Left cardiac atrium (tissue), 4 donors: ENCODE measurements around the gene GOLGA8B. TPM values are rescaled to one million over a fixed set of nuclear protein-coding genes. Genes with fewer than 3 reads are reported as not detected.
"Not testable (repeated sequence)": the region's sequence is repeated elsewhere in the genome, so short reads cannot be mapped to it uniquely, and the experiment has no call there.

ENCODE experiments used
- ATAC-seq, 2 donors: fragments of 200-7000 bp; cut with Tn5 transposase; one replicate each; pipeline ENCODE4 v1.9.1; 2020; ENCODE audit warnings: mild to moderate bottlenecking in 2 of 2, moderate library complexity in 2 of 2
- DNase-seq: peaks from one replicate; pipeline ENCODE4 v3.0.0-alpha.2; 2020
- intact Hi-C, 2 donors: fragments of 100-400 bp; cut with DNase I; formaldehyde crosslinking; loops; one replicate each; pipeline versions ENCODE4 v1.14.1 to v1.15.1; 2022 to 2023
- total RNA-seq, 2 donors: library from RNA; stranded (reverse); fragmentation: NEBNext Ultra II Directional; extraction: Animal tissue kit (Norgen Biotek cat#: 25700); gene quantifications; one replicate each; pipeline ENCODE4 v1.2.1, GENCODE V29; 2021
- donor health status: DM: no; HTN: yes; CAD: no.
- donor health status: DM: no; HTN: yes; CAD: no; lungs with severe emphysema.
- donor health status: DM: yes; HTN: yes; CAD: no.
- donor health status: Dilated cardiomyopathy.

GOLGA8B gene
- total RNA-seq, 2 donors from 2014 or later: 14.5 to 32.4 TPM

GRCh38 chr15:34606131-34606530 is 22.7 kb upstream of the GOLGA8B start:
- ATAC-seq (no peak), DNase-seq (no peak)
- intact Hi-C loops: no loop called here

DNA sequence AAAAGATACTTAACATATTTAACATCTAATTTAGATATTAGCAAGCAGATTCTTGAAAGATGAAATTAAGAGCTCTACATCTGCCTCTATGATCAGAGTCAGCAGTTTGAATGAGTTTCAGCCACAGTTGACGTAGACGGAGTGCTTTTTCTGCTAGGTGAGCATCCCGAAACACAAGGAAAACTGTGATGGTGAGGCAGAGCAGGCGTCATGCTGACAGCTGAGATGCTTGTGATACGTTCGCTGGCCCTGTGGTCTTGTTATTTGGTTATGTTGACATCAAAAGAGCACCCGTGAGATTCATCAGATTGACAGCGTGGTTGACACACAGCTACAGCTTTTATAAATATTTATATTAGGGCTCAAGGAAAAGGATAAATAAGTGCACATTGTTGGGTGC is 19.6 kb upstream of the GOLGA8B start:
- DNase-seq: no peak
- ATAC-seq: no peak
- intact Hi-C loops: no loop called here

- DNase-seq (no peak), ATAC-seq (no peak)
- intact Hi-C loops: no loop called here
Measured at GRCh38 chr15:34600923-34601322, 17.5 kb upstream of the GOLGA8B start.

GRCh38 chr15:34598799-34599585 is 15.5 kb upstream of the GOLGA8B start:
- ATAC-seq (no peak), DNase-seq (no peak)
- intact Hi-C loops: no loop called here

DNA sequence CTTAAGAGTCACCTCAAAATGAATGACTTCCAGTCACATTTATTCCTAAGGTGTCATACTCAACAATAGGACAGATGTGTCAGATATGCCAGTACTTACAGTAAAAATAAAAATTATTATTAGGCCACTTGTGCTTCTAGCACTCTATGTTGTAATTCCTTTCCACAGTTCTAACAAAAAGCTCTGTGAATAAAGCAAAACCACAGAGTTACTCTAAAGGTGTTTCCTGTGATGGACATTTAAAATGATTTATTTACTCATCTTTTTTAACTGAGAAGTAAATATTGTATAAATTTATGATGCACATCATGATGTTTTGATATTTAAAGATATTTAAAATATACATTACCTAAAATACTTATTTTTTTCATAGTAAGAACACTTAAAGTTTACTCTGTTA is 13.9 kb upstream of the GOLGA8B start:
- ATAC-seq (no peak), DNase-seq (no peak)
- intact Hi-C loops: no loop called here

- ATAC-seq (no peak), DNase-seq (no peak)
Measured at GRCh38 chr15:34594361-34594760, 10.9 kb upstream of the GOLGA8B start.

GRCh38 chr15:34591306-34591705 is 7.9 kb upstream of the GOLGA8B start:
- DNase-seq (no peak), ATAC-seq (no peak)
- intact Hi-C loops: no loop called here

More at GRCh38 chr15:34594361-34594760, 10.9 kb upstream of the GOLGA8B start:
- intact Hi-C loops: no loop called here

DNA sequence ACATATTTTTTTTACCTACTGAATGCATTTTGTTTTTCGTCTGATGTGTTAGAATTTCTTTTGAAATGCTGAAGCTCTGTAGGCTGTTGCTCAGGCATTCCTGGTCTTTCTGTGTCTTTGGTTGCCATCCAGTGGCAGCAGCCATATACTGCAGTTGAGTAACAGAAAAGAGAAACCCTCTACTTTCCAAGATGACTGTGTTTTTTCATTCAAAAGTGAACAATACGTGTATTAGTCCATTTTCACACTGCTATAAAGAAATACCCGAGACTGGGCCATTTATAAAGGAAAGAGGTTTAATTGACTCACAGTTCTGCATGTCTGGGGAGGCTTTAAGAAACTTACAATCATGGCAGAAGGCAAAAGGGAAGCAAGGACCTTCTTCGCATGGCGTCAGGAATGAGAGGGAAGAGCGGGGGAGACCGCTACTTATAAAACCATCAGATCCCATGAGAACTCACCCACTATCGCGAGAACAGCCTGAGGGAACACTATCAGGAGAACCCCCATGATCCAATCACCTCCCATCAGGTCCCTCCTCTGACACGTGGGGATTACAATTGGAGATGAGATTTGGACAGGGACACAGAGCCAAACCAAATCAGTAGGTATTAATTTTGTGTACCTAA is 4.7 kb upstream of the GOLGA8B start:
- DNase-seq (peak; percentile 65), ATAC-seq (peak; percentile 57 to 64)
- intact Hi-C loops: loop anchor here in 1 of 2 donors (2.0 to 10.0 kb wide), 2 partner anchors 345 to 523 kb away; no protein-coding TSS in a partner anchor

DNA sequence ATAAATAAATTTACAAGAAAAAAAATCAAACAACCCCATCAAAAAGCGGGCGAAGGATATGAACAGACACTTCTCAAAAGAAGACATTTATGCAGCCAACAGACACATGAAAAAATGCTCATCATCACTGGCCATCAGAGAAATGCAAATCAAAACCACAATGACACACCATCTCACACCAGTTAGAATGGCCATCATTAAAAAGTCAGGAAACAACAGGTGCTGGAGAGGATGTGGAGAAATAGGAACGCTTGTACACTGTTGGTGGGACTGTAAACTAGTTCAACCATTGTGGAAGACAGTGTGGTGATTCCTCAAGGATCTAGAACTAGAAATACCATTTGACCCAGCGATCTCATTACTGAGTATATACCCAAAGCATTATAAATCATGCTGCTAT is 2.5 kb upstream of the GOLGA8B start:
- not testable (repeated sequence) for DNase-seq, ATAC-seq
- intact Hi-C loops: loop anchor here in 1 of 2 donors (10.0 kb wide), 1 partner anchor 521 kb away; no protein-coding TSS in a partner anchor

- no peak for DNase-seq
- intact Hi-C loops: loop anchor here in 1 of 2 donors (10.0 kb wide), 1 partner anchor 520 kb away; no protein-coding TSS in a partner anchor
Measured at GRCh38 chr15:34584996-34585395, 1.5 kb upstream of the GOLGA8B start.

DNA sequence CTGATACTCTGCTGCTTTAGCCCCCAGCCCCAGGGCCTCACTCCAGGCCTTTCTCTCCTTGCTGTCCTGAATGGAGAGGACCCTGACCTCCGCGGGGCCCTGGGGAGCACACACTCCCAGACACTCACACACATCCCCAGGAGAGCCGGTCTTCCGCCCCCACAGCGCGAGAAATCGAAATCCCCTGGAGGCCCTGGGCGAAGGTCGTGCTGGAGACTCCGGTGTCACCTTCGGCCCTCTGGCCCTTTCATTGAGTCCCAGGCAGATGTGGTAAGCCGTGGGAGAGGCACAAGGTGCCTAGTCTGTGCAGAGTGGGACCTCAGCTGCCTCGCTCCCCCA is 848 bp upstream of the GOLGA8B start:
- no peak for DNase-seq
- ATAC-seq: no peak
- intact Hi-C loops: loop anchor here in 1 of 2 donors (10.0 kb wide), 1 partner anchor 519 kb away; no protein-coding TSS in a partner anchor

More at GRCh38 chr15:34584996-34585395, 1.5 kb upstream of the GOLGA8B start:
- no peak for ATAC-seq

DNA sequence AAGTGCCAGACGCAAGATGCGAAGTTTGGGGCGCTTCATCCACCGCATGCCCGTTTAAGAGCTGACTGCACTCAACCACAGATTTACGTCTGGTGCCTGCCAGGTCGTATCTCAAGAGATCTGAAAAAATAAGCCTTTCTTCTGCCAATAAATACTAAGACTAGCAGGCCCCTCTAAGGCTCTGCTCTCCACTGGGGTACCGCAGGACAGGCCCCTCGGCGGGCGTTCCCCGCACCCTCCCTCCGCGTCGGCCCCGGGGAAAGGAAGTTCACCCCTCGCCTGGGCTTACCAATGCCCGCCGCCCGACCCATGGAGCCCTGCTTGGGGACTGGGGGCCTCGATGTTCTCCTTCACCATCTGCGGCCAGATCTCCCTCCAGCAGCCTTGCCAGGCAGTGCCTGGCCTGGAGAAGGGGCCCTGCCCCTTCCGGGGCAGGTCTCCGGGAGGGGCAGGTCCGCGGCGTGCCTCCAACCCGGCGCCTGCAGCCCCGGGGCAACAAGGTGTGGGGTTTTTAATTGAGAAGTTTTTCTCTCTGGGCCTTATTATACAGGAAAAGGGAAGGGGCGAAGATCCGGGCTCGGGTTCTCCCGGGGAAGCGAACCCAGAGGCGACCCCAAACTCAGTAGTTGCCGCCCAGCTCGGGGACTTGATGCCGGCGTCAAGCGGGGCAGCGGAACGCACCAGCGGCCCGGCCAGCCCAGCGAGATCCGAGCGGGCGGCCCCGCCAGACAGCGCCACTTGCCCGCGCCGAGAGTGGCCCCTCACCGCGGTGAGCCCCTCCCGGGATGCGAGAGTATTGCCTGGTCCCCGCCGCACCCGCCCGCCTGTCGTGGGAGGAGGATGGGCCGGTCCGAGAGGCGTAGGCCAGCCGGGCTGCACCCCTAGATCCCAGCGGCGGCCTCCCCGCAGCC is 735 bp downstream of the GOLGA8B start:
- DNase-seq (peak; percentile 41), ATAC-seq (peak; percentile 55 to 71)
- intact Hi-C loops: loop anchor here in 1 of 2 donors (10.0 kb wide), 1 partner anchor 518 kb away; no protein-coding TSS in a partner anchor

DNA sequence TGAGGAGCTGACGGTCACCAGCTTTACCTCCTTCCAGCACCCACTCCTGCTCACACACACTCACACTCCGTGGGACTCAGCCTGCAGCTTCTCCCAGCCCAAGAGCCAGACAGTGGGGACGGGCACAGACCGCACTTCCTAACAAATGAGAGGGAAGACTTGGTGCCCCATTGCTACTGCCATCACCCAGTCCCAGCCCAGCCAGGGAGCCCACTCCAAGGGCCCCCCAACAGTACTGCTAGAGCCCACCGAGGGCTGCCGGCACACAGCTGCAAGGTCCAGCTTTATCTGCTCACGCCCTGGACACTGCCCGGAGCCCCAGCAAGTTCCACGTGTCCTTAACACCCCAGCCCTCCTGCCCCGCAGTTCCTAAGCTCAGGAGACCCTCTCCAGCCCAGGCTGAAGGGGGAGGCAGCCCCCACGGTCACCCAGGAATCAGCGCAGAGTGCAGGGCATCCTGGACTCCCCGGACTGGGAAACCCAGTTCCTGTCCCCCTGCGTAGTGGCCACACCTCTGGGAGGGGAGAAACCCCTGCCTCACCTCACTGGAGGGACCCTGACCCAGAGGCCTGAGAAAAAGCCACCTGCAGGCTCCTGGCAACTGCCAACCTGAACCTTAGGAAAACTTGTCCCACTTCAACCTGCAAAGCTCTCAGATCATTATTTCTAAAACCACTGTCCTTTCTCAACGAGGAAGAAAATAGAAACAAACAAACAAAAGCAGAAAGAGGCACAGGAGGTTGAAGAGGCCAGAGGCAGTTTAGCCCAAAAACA is 1.6 kb downstream of the GOLGA8B start:
- ATAC-seq, DNase-seq: not testable (repeated sequence)
- intact Hi-C loops: loop anchor here in 1 of 2 donors (10.0 kb wide), 1 partner anchor 517 kb away; no protein-coding TSS in a partner anchor

DNA sequence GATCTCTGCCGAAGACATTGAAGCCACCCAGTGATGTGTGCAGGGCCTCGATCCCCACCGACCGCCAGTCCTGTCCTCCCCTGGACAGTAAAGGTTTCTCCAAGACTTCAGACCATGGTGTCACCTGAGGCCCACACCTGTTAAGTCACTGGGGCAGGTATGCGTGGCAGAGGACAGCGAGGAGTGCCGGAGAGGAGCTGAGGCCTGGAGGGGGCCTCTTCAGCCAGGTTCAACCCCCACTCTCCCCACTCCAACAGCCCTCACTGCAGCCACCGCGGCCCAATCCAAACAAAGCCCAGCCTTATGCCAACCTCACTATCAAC is 2.4 kb downstream of the GOLGA8B start:
- DNase-seq (no peak), ATAC-seq (no peak)
- intact Hi-C loops: loop anchor here in 1 of 2 donors (10.0 kb wide), 1 partner anchor 516 kb away; no protein-coding TSS in a partner anchor

DNA sequence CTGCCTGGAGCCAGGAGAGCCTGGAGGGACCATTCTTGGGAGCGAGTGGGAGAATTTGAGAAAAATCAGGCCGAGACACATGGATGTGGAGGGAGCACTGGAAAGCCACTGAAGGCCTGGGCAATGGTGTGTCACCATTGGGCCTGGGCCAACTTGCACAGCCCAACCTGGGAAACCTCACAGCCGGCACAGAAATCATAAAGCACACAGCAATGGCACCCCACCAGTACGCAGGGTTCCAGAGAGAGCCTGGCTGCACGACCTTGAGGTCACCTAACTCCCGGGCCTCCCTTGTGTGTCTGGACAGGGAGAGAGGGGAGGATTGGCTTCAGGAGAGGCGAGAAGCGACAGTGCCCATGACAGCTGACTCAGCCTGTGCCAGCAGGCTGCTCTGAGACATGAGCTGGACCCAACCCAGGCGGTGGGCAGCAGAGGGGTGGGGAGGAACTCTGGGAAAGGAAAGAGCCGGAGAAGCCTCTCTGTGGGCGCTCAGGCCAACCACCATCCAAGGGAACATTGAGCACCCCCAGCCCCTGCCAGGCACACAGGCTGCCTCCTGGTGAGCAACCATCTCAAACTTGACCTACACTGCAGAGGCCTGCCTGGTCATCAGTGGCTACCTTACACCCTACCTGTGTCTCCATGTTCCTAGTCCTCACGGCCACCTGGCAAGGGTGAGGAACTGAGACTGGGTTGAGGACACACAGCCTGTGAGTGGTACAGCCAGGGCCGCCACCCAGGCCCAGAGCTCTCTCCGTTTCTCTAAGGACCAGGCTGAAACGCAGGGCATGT is 3.0 kb downstream of the GOLGA8B start:
- peak; percentile 63 to 68 for ATAC-seq
- intact Hi-C loops: loop anchor here in 1 of 2 donors (10.0 kb wide), 1 partner anchor 516 kb away; no protein-coding TSS in a partner anchor
- DNase-seq: peak; percentile 39

- ATAC-seq (no peak), DNase-seq (no peak)
- intact Hi-C loops: no loop called here
Measured at GRCh38 chr15:34578283-34578674, 5.2 kb downstream of the GOLGA8B start.

DNA sequence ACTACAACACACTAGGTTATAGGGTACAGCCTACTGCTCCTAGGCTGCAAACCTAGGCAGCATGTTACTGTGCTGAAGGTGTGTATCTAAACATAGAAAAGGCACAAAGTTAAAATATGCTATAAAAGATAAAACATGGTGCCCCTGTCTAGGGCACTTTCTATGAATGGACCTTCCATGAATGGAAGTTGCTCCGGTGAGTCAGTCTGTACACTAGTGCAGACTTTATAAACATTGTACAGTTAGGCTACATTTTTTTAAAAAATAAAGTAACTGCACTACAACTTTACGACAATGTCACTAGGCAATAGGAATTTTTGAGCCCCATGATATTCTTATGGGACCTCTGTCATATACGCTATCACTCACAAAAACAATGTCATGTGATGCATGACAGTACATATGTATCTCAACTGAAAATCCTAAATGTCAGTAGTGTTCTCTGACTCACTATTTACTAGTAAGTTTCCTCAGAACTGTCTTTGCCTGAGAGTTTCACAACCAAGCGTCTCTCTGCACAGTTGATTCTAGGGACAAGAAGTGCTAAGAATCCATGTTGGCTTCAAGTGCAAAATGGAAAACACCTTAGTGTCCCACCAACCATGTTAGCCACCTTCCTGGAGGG is 5.7 kb downstream of the GOLGA8B start:
- DNase-seq, ATAC-seq, intact Hi-C loops: not testable (repeated sequence)
